Measurements from ENCODE around the gene KCNJ3. TPM values are rescaled to one million over a fixed set of nuclear protein-coding genes. Genes with fewer than 3 reads are reported as not detected.

KCNJ3 gene
- total RNA-seq, 1 experiment from 2014 or later = 0.21 TPM

DNA sequence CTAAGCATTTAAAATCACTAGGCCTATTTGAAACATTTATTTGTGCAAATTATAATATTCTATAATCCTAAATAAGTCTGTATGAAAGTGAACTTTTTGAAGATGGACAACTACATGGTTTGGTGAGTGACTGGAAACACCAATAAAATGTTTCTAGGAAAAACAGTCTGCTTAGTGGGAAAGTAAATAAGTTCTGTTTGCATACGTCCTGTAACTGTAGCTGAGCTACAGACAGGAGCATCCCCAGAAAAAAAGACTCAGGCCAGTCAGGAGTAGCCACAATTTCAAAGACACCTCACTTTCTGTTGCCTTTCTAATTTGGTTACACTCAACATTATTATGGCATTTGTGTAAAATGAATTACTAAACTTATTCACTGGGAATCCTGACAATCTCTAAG, 28.4 kb upstream of the KCNJ3 start:
- no peak overlapping the region for H3K4me3 ChIP-seq (ENCODE audit: low read depth in 2 of 2, low read length in 2 of 2)
- ChIA-PET POLR2A (no interaction called here), CTCF (no interaction called here)
- no peaks in the 10 kb centered on the region for H3K27me3 ChIP-seq (ENCODE audit: control insufficient read depth, insufficient read depth, low read length)
- DNase-seq (ENCODE audit: low read depth, low spot score) = no peak
- no peak overlapping the region for H3K27ac ChIP-seq (ENCODE audit: low read length)
- intact Hi-C loops (cut with micrococcal nuclease; ENCODE audit: unreplicated experiment) (no loop called here), in situ Hi-C loops (cut with HindIII; ENCODE audit: low pct_unique_long_range_greater_than_20kb, low sequenced_read_pairs) (no loop called here)
- H3K9me3 ChIP-seq (ENCODE audit: control insufficient read depth, insufficient read depth, low read depth, low read length) = no peaks in the 10 kb centered on the region
- H3K4me1 ChIP-seq (ENCODE audit: control insufficient read depth, insufficient read depth, low read length) = no peaks in the 10 kb centered on the region
- no peak for TF ChIP-seq POLR2AphosphoS5 (IDR thresholded peaks at IDR 0.05; ENCODE audit: low read depth, low read length)
- no peak for TF ChIP-seq TCF7L2 (IDR thresholded peaks at IDR 0.05; ENCODE audit: low read depth, low read length)
- no peak for TF ChIP-seq SIN3A (IDR thresholded peaks at IDR 0.05; ENCODE audit: borderline replicate concordance, insufficient read depth, low read depth, low read length)
- TF ChIP-seq, protein P1, sequence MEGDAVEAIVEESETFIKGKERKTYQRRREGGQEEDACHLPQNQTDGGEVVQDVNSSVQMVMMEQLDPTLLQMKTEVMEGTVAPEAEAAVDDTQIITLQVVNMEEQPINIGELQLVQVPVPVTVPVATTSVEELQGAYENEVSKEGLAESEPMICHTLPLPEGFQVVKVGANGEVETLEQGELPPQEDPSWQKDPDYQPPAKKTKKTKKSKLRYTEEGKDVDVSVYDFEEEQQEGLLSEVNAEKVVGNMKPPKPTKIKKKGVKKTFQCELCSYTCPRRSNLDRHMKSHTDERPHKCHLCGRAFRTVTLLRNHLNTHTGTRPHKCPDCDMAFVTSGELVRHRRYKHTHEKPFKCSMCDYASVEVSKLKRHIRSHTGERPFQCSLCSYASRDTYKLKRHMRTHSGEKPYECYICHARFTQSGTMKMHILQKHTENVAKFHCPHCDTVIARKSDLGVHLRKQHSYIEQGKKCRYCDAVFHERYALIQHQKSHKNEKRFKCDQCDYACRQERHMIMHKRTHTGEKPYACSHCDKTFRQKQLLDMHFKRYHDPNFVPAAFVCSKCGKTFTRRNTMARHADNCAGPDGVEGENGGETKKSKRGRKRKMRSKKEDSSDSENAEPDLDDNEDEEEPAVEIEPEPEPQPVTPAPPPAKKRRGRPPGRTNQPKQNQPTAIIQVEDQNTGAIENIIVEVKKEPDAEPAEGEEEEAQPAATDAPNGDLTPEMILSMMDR (IDR thresholded peaks at IDR 0.05) = no peak
- TF ChIP-seq, protein P2, sequence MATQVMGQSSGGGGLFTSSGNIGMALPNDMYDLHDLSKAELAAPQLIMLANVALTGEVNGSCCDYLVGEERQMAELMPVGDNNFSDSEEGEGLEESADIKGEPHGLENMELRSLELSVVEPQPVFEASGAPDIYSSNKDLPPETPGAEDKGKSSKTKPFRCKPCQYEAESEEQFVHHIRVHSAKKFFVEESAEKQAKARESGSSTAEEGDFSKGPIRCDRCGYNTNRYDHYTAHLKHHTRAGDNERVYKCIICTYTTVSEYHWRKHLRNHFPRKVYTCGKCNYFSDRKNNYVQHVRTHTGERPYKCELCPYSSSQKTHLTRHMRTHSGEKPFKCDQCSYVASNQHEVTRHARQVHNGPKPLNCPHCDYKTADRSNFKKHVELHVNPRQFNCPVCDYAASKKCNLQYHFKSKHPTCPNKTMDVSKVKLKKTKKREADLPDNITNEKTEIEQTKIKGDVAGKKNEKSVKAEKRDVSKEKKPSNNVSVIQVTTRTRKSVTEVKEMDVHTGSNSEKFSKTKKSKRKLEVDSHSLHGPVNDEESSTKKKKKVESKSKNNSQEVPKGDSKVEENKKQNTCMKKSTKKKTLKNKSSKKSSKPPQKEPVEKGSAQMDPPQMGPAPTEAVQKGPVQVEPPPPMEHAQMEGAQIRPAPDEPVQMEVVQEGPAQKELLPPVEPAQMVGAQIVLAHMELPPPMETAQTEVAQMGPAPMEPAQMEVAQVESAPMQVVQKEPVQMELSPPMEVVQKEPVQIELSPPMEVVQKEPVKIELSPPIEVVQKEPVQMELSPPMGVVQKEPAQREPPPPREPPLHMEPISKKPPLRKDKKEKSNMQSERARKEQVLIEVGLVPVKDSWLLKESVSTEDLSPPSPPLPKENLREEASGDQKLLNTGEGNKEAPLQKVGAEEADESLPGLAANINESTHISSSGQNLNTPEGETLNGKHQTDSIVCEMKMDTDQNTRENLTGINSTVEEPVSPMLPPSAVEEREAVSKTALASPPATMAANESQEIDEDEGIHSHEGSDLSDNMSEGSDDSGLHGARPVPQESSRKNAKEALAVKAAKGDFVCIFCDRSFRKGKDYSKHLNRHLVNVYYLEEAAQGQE (IDR thresholded peaks at IDR 0.05; ENCODE audit: insufficient read depth in 1 of 2, low read depth in 2 of 2, low read length in 1 of 2) = no peak
- H3K36me3 ChIP-seq (ENCODE audit: control insufficient read depth, insufficient read depth, low read length) = no peaks in the 10 kb centered on the region
- ATAC-seq = no peak
- no TSS peak for BruUV-seq (replicated peaks)

DNA sequence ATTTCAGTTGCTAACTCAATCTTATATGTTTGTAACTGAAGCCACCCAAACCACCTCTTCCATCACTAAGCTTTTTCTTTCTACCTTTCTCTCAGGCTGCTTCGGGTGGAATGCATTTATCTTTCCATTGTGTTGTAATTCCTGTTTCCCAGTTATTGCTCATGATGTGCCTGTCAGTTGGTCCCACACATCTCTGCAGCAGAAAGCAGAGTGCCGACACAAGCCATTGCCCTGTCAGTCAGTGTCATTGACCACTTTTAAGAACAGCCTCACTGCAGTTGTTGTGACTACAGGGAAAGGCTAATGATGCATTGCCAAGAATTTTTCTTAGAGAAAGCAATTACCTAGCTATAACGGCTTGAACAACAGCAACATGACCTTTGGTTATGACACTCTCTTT, 24.8 kb upstream of the KCNJ3 start:
- TF ChIP-seq POLR2AphosphoS5 (IDR thresholded peaks at IDR 0.05; ENCODE audit: low read depth, low read length) (no peak), TCF7L2 (IDR thresholded peaks at IDR 0.05; ENCODE audit: low read depth, low read length) (no peak), SIN3A (IDR thresholded peaks at IDR 0.05; ENCODE audit: borderline replicate concordance, insufficient read depth, low read depth, low read length) (no peak)
- TF ChIP-seq, protein P1 (IDR thresholded peaks at IDR 0.05) = no peak
- TF ChIP-seq, protein P2 (IDR thresholded peaks at IDR 0.05; ENCODE audit: insufficient read depth in 1 of 2, low read depth in 2 of 2, low read length in 1 of 2) = no peak
- Histone ChIP-seq H3K9me3 (ENCODE audit: control insufficient read depth, insufficient read depth, low read depth, low read length) (no peaks in the 10 kb centered on the region), H3K27me3 (ENCODE audit: control insufficient read depth, insufficient read depth, low read length) (no peaks in the 10 kb centered on the region), H3K27ac (ENCODE audit: low read length) (no peak overlapping the region), H3K36me3 (ENCODE audit: control insufficient read depth, insufficient read depth, low read length) (no peaks in the 10 kb centered on the region), H3K4me3 (ENCODE audit: low read depth in 2 of 2, low read length in 2 of 2) (no peak overlapping the region), H3K4me1 (ENCODE audit: control insufficient read depth, insufficient read depth, low read length) (no peaks in the 10 kb centered on the region)
- no peak for ATAC-seq
- no TSS peak for BruUV-seq (replicated peaks)
- POLR2A ChIA-PET = no interaction called here
- no peak for DNase-seq (ENCODE audit: low read depth, low spot score)
- intact Hi-C loops (cut with micrococcal nuclease; ENCODE audit: unreplicated experiment) = no loop called here
- CTCF ChIA-PET = no interaction called here
- in situ Hi-C loops (cut with HindIII; ENCODE audit: low pct_unique_long_range_greater_than_20kb, low sequenced_read_pairs) = no loop called here
